SKM-1 treated with dmso at 0.1 percent for 144 hours (cell line): Measurements from ENCODE around the gene RNH1.
"Not testable (repeated sequence)": the region's sequence is repeated elsewhere in the genome, so short reads cannot be mapped to it uniquely, and the experiment has no call there.

Experiments
- DNase-seq: peaks from one replicate; lab custom pipeline; 2025; ENCODE audit not compliant: unreplicated experiment; lab: John Stamatoyannopoulos, UW

RNH1 gene

GRCh38 chr11:520428-521176, 13.6 kb upstream of the RNH1 start:
- DNase-seq = no peak

GRCh38 chr11:518463-519202, 11.6 kb upstream of the RNH1 start:
- DNase-seq = no peak

GRCh38 chr11:516918-517685, 10.1 kb upstream of the RNH1 start:
- not testable (repeated sequence) for DNase-seq

GRCh38 chr11:516400-516799, 9.4 kb upstream of the RNH1 start:
- DNase-seq = no peak

- DNase-seq = no peak
These were observed 8.1 kb upstream of the RNH1 start for GRCh38 chr11:515131-515530.

GRCh38 chr11:514606-515005, 7.6 kb upstream of the RNH1 start:
- no peak for DNase-seq

GRCh38 chr11:512761-513595, 5.9 kb upstream of the RNH1 start:
- no peak for DNase-seq

- DNase-seq = no peak
These were observed 1.9 kb upstream of the RNH1 start for GRCh38 chr11:508956-509355.

- no peak for DNase-seq
These were observed 879 bp upstream of the RNH1 start for GRCh38 chr11:507727-508515.

GRCh38 chr11:506238-506994, 626 bp downstream of the RNH1 start:
- peak; percentile 91 for DNase-seq

- DNase-seq = no peak
These were observed 2.1 kb downstream of the RNH1 start for GRCh38 chr11:504994-505344.

- no peak for DNase-seq
These were observed 2.7 kb downstream of the RNH1 start for GRCh38 chr11:504053-504993.

- peak; percentile 69 for DNase-seq
These were observed 3.7 kb downstream of the RNH1 start for GRCh38 chr11:503179-503981.

- DNase-seq = no peak
These were observed 4.5 kb downstream of the RNH1 start for GRCh38 chr11:502288-503178.

GRCh38 chr11:501683-502287, 5.3 kb downstream of the RNH1 start:
- DNase-seq = no peak

GRCh38 chr11:501001-501682, 5.9 kb downstream of the RNH1 start:
- DNase-seq = no peak
